HepG2 (cell line): Measurements from ENCODE around the gene CAPSL. TPM values are rescaled to one million over a fixed set of nuclear protein-coding genes. Genes with fewer than 3 reads are reported as not detected.

Experiments used
- ATAC-seq: fragments of 200-7000 bp; cut with Tn5 transposase; 3 replicates; pipeline ENCODE4 v1.9.1; 2020; ENCODE audit warnings: mild to moderate bottlenecking, moderate library complexity
- BruUV-seq: library from RNA; stranded (reverse); fragments of 400-500 nt; replicated peaks from 2 replicates; lab custom pipeline; 2021; lab: Mats Ljungman, UMichigan
- CTCF ChIA-PET: fragments of 300-600 bp; formaldehyde crosslinking; extraction: SDS; loops from one replicate; lab custom pipeline; 2021; ENCODE audit warnings: low total read pairs, inconsistent platforms, low intra/inter-chr PET ratio; lab: Yijun Ruan, JAX
- POLR2A ChIA-PET: fragments of 350-600 bp; sonication (Branson Sonifier 250); formaldehyde crosslinking; loops from one replicate; lab custom pipeline; 2020; ENCODE audit warnings: antibody characterized with exemption, inconsistent platforms; lab: Yijun Ruan, JAX
- DNase-seq: peaks from one replicate; pipeline ENCODE4 v3.0.0-alpha.2; 2015; ENCODE audit warnings: low spot score
- FAIRE-seq: peaks from 3 replicates; lab custom pipeline; 2011; peaks lifted over from hg19 to GRCh38; lab: Jason Lieb, UNC
- H2AFZ ChIP-seq: one replicate; pipeline ENCODE4 v1.6.1; 2011; ENCODE audit warnings: low read length, inconsistent platforms
- H3K27ac ChIP-seq: fragments of 300-600 bp; 3 replicates; pipeline ENCODE4 v1.8.0; 2011; ENCODE audit warnings: mixed run types, mild to moderate bottlenecking, mixed read lengths, low read length, inconsistent platforms; ENCODE audit not compliant: insufficient read depth; ENCODE audit errors: extremely low read length
- H3K27me3 ChIP-seq, 2 experiments: fragments of 200-600 bp in 1 of 2; 2 replicates in 1 of 2; 3 replicates in 1 of 2; pipeline versions ENCODE4 v1.6.0 to v1.8.0; 2011; ENCODE audit warnings: low read length in 2 of 2, mild to moderate bottlenecking in 2 of 2, moderate library complexity in 2 of 2, inconsistent platforms in 1 of 2; ENCODE audit not compliant: insufficient read depth in 2 of 2, control insufficient read depth in 1 of 2
- H3K36me3 ChIP-seq, 2 experiments: fragments of 200-600 bp in 1 of 2; replicated peaks in 1 of 2; 2 replicates in 1 of 2; 3 replicates in 1 of 2; pipeline versions ENCODE4 v1.5.1 to v1.8.0; 2011; ENCODE audit warnings: low read length in 2 of 2, inconsistent platforms in 1 of 2; ENCODE audit not compliant: insufficient read depth in 2 of 2, control insufficient read depth in 1 of 2
- H3K4me1 ChIP-seq: 2 replicates; pipeline ENCODE4 v1.5.1; 2012; ENCODE audit warnings: low read length, inconsistent platforms; ENCODE audit not compliant: insufficient read depth
- H3K4me2 ChIP-seq: 2 replicates; pipeline ENCODE4 v1.6.0; 2011; ENCODE audit warnings: low read depth, low read length, inconsistent platforms
- H3K4me3 ChIP-seq, 3 experiments: fragments of 200-600 bp in 1 of 3; sonication (generic), shearing (Covaris generic) in 1 of 3; replicated peaks in 1 of 3; 2 replicates each; pipeline ENCODE4 v1.5.1; 2011 to 2016; ENCODE audit warnings: low read length in 3 of 3, inconsistent platforms in 2 of 3, low read depth in 2 of 3, mild to moderate bottlenecking in 2 of 3, control low read depth in 1 of 3, mixed read lengths in 1 of 3; ENCODE audit not compliant: insufficient read depth in 1 of 3
- H3K79me2 ChIP-seq: one replicate; pipeline ENCODE4 v1.6.1; 2011; ENCODE audit warnings: low read length, inconsistent platforms; ENCODE audit not compliant: insufficient read depth
- H3K9ac ChIP-seq: 2 replicates; pipeline ENCODE4 v1.6.0; 2011; ENCODE audit warnings: mild to moderate bottlenecking, low read depth, low read length, inconsistent platforms; ENCODE audit not compliant: insufficient read depth
- H3K9me3 ChIP-seq: 2 replicates; pipeline ENCODE4 v1.5.1; 2012; ENCODE audit warnings: mild to moderate bottlenecking, low read length
- H4K20me1 ChIP-seq: 2 replicates; pipeline ENCODE4 v1.6.0; 2011; ENCODE audit warnings: inconsistent platforms, mild to moderate bottlenecking, low read length, moderate library complexity; ENCODE audit not compliant: insufficient read depth
- ATF6 ChIP-seq: sonication (generic); formaldehyde crosslinking; conservative IDR thresholded peaks from 2 replicates; pipeline ENCODE4 v1.4.0; 2020; ENCODE audit warnings: missing genetic modification reagents
- DPF2 ChIP-seq: sonication (generic); formaldehyde crosslinking; IDR thresholded peaks from 2 replicates; pipeline ENCODE4 v1.4.0; 2020; ENCODE audit warnings: mild to moderate bottlenecking, low read depth, missing genetic modification reagents, borderline replicate concordance
- EHMT2 ChIP-seq: fragments of 200-600 bp; sonication (generic); IDR thresholded peaks from 2 replicates; pipeline ENCODE4 v1.7.0; 2017; ENCODE audit warnings: antibody characterized with exemption, low read depth, low read length, borderline replicate concordance
- KIAA2018 ChIP-seq: sonication (generic); formaldehyde crosslinking; IDR thresholded peaks from 2 replicates; pipeline ENCODE4 v1.5.0; 2020; ENCODE audit warnings: mild to moderate bottlenecking, missing genetic modification reagents, borderline replicate concordance
- NCOA2 ChIP-seq: sonication (generic); formaldehyde crosslinking; IDR thresholded peaks from 2 replicates; pipeline ENCODE4 v1.8.0; 2022; ENCODE audit warnings: inconsistent platforms
- PATZ1 ChIP-seq: sonication (generic); formaldehyde crosslinking; IDR thresholded peaks from 2 replicates; pipeline ENCODE4 v1.4.0; 2020; ENCODE audit warnings: missing genetic modification reagents
- TFAP4 ChIP-seq: sonication (generic); IDR thresholded peaks from 2 replicates; pipeline ENCODE4 v1.6.1; 2016; ENCODE audit warnings: low read depth, borderline replicate concordance
- THAP7 ChIP-seq: sonication (generic); formaldehyde crosslinking; IDR thresholded peaks from 2 replicates; pipeline ENCODE4 v1.8.1; 2023; ENCODE audit warnings: mild to moderate bottlenecking, missing genetic modification reagents
- TP53 ChIP-seq: sonication (generic); formaldehyde crosslinking; conservative IDR thresholded peaks from 2 replicates; pipeline ENCODE4 v1.4.0; 2020; ENCODE audit warnings: missing genetic modification reagents
- ZNF33A ChIP-seq: sonication (generic); formaldehyde crosslinking; IDR thresholded peaks from 2 replicates; pipeline ENCODE4 v1.5.1; 2020; ENCODE audit warnings: missing genetic modification reagents, mild to moderate bottlenecking, moderate library complexity, borderline replicate concordance
- WGBS: methylation state at CpG from one replicate; pipeline ENCODE4 v1.1.6; 2017; ENCODE audit warnings: low lambda C conversion rate; 5-methylcytosine and 5-hydroxymethylcytosine counted together
- in situ Hi-C: cut with HindIII; loops from 2 replicates; pipeline ENCODE4 v1.10.0; 2017; ENCODE audit warnings: low pct_unique_long_range_greater_than_20kb; ENCODE audit not compliant: extremely low pct_ligation_motif_present
- intact Hi-C: fragments of 100-400 bp; cut with micrococcal nuclease; formaldehyde crosslinking; loops from one replicate; pipeline ENCODE4 v1.10.0; 2022; ENCODE audit not compliant: unreplicated experiment
- polyA plus RNA-seq, 8 experiments: library from polyadenylated mRNA; depleted of rRNA in 3 of 8; stranded (reverse) in 7 of 8; unstranded in 1 of 8; fragments of >200 nt; fragmentation: Illumina TruSeq in 4 of 8; extraction: Trizol in 4 of 8; gene quantifications; 2 replicates each; pipeline versions ENCODE4 v1.2.1 to v1.2.3, GENCODE V29; 2011 to 2016; ENCODE audit warnings: low read depth in 4 of 8, missing spikeins in 1 of 8, mixed read lengths in 1 of 8; ENCODE audit not compliant: insufficient read depth in 1 of 8
- total RNA-seq, 5 experiments: library from RNA; depleted of rRNA; stranded (reverse); fragments of >200 nt; fragmentation: Illumina TruSeq; extraction: Trizol; gene quantifications; 2 replicates each; pipeline ENCODE4 v1.2.3, GENCODE V29; 2016; ENCODE audit warnings: low read depth in 1 of 5

Gene CAPSL
- total and polyA plus RNA-seq, 2 of the 13 experiments (the other 11 are each of a cell fraction or from before 2014, with no cell fraction given) = not detected

GRCh38 chr5:35922468-35922867 lies 16.0 kb downstream of the CAPSL start:
- intact Hi-C loops = no loop called here
- no peak overlapping the region for H3K27ac ChIP-seq
- CTCF ChIA-PET = no interaction called here
- no peak for TF ChIP-seq ATF6 (CRISPR knock-in tag)
- TF ChIP-seq EHMT2 = no peak
- TF ChIP-seq THAP7 (CRISPR knock-in tag) = no peak
- no peak for TF ChIP-seq TFAP4
- TF ChIP-seq ZNF33A (CRISPR knock-in tag) = no peak
- no peak for TF ChIP-seq NCOA2
- no peak for TF ChIP-seq KIAA2018 (CRISPR knock-in tag)
- TF ChIP-seq TP53 (CRISPR knock-in tag) = no peak
- no peak for TF ChIP-seq DPF2 (CRISPR knock-in tag)
- TF ChIP-seq PATZ1 (CRISPR knock-in tag) = no peak

More at GRCh38 chr5:35922468-35922867, 16.0 kb downstream of the CAPSL start:
- Histone ChIP-seq H4K20me1 (no peaks in the 10 kb centered on the region), H3K4me2 (no peak overlapping the region), H3K4me1 (no peaks in the 10 kb centered on the region), H3K36me3 (no peaks in the 10 kb centered on the region), H3K9me3 (no peaks in the 10 kb centered on the region), H3K27me3 (no peaks in the 10 kb centered on the region), H3K79me2 (no peaks in the 10 kb centered on the region), H3K4me3 (no peak overlapping the region), H2AFZ (no peak overlapping the region), H3K9ac (no peak overlapping the region)
- no peak for FAIRE-seq
- no TSS peak for BruUV-seq
- POLR2A ChIA-PET = no interaction called here
- ATAC-seq = no peak
- in situ Hi-C loops = loop anchor here (10.0 kb wide), 1 partner anchor 148 kb away; no protein-coding TSS in a partner anchor
- DNase-seq = no peak
- 11% methylated on average over 7 of the region's 7 CpGs for WGBS
